ENCODE measurements around the gene CRY2.

DNA sequence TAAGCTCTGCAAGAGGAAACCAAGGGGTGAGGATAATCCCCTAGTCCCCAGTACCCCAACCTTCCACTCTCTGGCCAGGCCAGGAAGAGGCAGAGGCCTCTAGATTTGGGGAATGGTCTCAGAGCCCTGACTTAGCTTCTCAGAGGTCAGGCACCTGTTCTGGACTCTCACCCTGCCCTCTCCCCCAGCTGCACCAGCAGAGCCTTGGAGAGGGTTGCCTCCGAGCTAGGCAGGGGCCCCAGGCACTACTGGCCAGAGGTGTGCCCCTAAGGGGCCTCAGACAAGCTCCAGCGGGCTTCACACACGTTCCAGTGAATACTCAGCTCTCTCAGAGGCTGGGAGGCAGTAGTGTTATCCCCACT is 51.8 kb downstream of the CRY2 start:
- TF ChIP-seq, protein P1, sequence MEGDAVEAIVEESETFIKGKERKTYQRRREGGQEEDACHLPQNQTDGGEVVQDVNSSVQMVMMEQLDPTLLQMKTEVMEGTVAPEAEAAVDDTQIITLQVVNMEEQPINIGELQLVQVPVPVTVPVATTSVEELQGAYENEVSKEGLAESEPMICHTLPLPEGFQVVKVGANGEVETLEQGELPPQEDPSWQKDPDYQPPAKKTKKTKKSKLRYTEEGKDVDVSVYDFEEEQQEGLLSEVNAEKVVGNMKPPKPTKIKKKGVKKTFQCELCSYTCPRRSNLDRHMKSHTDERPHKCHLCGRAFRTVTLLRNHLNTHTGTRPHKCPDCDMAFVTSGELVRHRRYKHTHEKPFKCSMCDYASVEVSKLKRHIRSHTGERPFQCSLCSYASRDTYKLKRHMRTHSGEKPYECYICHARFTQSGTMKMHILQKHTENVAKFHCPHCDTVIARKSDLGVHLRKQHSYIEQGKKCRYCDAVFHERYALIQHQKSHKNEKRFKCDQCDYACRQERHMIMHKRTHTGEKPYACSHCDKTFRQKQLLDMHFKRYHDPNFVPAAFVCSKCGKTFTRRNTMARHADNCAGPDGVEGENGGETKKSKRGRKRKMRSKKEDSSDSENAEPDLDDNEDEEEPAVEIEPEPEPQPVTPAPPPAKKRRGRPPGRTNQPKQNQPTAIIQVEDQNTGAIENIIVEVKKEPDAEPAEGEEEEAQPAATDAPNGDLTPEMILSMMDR (IDR thresholded peaks at IDR 0.05; ENCODE audit: control extremely low read depth in 1 of 3, insufficient read depth in 1 of 3, low read depth in 1 of 3, low read length in 3 of 3) = no peak
- TF ChIP-seq EZH2 (IDR thresholded peaks at IDR 0.05; ENCODE audit: low read depth, low read length, severe bottlenecking) = no peak
- no peak for TF ChIP-seq POLR2AphosphoS5 (IDR thresholded peaks at IDR 0.05; ENCODE audit: low read depth, low read length)
- TF ChIP-seq POLR2A (IDR thresholded peaks at IDR 0.05; ENCODE audit: control extremely low read depth in 1 of 2, low read depth in 2 of 2, low read length in 2 of 2) = no peak
- no peak for TF ChIP-seq TCF12 (IDR thresholded peaks at IDR 0.05; ENCODE audit: low read depth, low read length)

Data from H1 (cell line).